ENCODE data around the gene NFASC.

DNA sequence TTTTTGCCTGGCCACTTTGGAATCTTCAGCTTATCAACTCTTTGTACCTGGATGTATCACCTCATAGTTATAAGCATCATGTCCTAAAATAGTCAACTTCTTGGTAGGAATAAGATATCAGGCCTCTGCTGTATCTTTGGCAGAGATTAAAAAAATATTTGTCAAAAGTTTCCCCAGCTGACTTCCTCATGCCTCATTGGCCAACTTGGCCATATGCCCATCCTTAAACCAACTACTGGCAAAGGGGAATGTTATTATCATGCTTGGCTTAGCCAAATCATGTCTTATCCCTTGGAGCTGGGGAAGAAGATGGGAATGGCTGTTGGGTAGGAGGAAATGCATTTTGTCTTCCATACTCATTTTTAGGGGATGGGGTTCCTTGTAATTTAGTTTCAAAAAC, 23.4 kb downstream of the NFASC start:
- TF ChIP-seq, protein P1, sequence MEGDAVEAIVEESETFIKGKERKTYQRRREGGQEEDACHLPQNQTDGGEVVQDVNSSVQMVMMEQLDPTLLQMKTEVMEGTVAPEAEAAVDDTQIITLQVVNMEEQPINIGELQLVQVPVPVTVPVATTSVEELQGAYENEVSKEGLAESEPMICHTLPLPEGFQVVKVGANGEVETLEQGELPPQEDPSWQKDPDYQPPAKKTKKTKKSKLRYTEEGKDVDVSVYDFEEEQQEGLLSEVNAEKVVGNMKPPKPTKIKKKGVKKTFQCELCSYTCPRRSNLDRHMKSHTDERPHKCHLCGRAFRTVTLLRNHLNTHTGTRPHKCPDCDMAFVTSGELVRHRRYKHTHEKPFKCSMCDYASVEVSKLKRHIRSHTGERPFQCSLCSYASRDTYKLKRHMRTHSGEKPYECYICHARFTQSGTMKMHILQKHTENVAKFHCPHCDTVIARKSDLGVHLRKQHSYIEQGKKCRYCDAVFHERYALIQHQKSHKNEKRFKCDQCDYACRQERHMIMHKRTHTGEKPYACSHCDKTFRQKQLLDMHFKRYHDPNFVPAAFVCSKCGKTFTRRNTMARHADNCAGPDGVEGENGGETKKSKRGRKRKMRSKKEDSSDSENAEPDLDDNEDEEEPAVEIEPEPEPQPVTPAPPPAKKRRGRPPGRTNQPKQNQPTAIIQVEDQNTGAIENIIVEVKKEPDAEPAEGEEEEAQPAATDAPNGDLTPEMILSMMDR (IDR thresholded peaks at IDR 0.05; ENCODE audit: low read depth, low read length), result no peak
- no peak for TF ChIP-seq EZH2phosphoT487 (IDR thresholded peaks at IDR 0.05; ENCODE audit: low read depth)
